MM.1S (cell line): ENCODE data around the gene PRICKLE3.

Experiments used
- DNase-seq: peaks from one replicate; pipeline ENCODE4 v3.0.0-alpha.2; 2015
- H2AFZ ChIP-seq: fragments of 300-600 bp; sonication (generic); 2 replicates; pipeline ENCODE4 v1.6.0; 2016; ENCODE audit warnings: antibody characterized with exemption, low read length
- H3F3A ChIP-seq: fragments of 300-600 bp; sonication (generic); 2 replicates; pipeline ENCODE4 v1.6.1; 2016; ENCODE audit warnings: mild to moderate bottlenecking, antibody characterized with exemption, low read length, moderate library complexity, mixed read lengths; ENCODE audit not compliant: insufficient read depth
- H3K27ac ChIP-seq: fragments of 300-600 bp; sonication (generic); 2 replicates; pipeline ENCODE4 v1.5.1; 2016; ENCODE audit warnings: mild to moderate bottlenecking, low read length
- H3K27me3 ChIP-seq: fragments of 300-600 bp; sonication (generic); replicated peaks from 2 replicates; pipeline ENCODE4 v1.6.0; 2016; ENCODE audit warnings: low read length; ENCODE audit not compliant: insufficient read depth
- H3K36me3 ChIP-seq: fragments of 300-600 bp; sonication (generic); replicated peaks from 2 replicates; pipeline ENCODE4 v1.6.1; 2016; ENCODE audit warnings: mild to moderate bottlenecking, low read length, mixed read lengths; ENCODE audit not compliant: insufficient read depth
- H3K4me1 ChIP-seq: fragments of 300-600 bp; sonication (generic); 2 replicates; pipeline ENCODE4 v1.6.1; 2016; ENCODE audit warnings: low read length, mixed read lengths
- H3K4me2 ChIP-seq: fragments of 300-600 bp; sonication (generic); 2 replicates; pipeline ENCODE4 v1.6.0; 2016; ENCODE audit warnings: low read depth, low read length
- H3K4me3 ChIP-seq: fragments of 300-600 bp; sonication (generic); 2 replicates; pipeline ENCODE4 v1.5.1; 2016; ENCODE audit warnings: low read length, mixed read lengths
- H3K79me2 ChIP-seq: fragments of 300-600 bp; sonication (generic); 2 replicates; pipeline ENCODE4 v1.6.1; 2016; ENCODE audit warnings: mixed run types, low read length, mixed read lengths
- H3K9ac ChIP-seq: fragments of 300-600 bp; sonication (generic); 2 replicates; pipeline ENCODE4 v1.6.1; 2016; ENCODE audit warnings: low read length, mixed read lengths
- H3K9me2 ChIP-seq: fragments of 300-600 bp; sonication (generic); replicated peaks from 2 replicates; pipeline ENCODE4 v1.6.1; 2016; ENCODE audit warnings: mild to moderate bottlenecking, low read length, mixed read lengths; ENCODE audit not compliant: insufficient read depth
- H3K9me3 ChIP-seq: fragments of 300-600 bp; sonication (generic); replicated peaks from 2 replicates; pipeline ENCODE4 v1.6.1; 2016; ENCODE audit warnings: mild to moderate bottlenecking, low read length, mixed read lengths; ENCODE audit not compliant: insufficient read depth
- H4K20me1 ChIP-seq: fragments of 300-600 bp; sonication (generic); 2 replicates; pipeline ENCODE4 v1.6.1; 2016; ENCODE audit warnings: mild to moderate bottlenecking, low read length, moderate library complexity, mixed read lengths; ENCODE audit not compliant: insufficient read depth
- CTCF ChIP-seq: fragments of 300-600 bp; sonication (generic); IDR thresholded peaks from 2 replicates; pipeline ENCODE4 v1.5.1; 2016; ENCODE audit warnings: antibody characterized with exemption, low read length, mixed read lengths
- EZH2 ChIP-seq: fragments of 300-600 bp; sonication (generic); optimal IDR thresholded peaks from 2 replicates; pipeline ENCODE3; 2017; ENCODE audit warnings: low read depth, mild to moderate bottlenecking, antibody characterized with exemption, low read length, mixed read lengths
- EZH2phosphoT487 ChIP-seq: fragments of 300-600 bp; sonication (generic); IDR thresholded peaks from 2 replicates; pipeline ENCODE4 v1.6.1; 2018; ENCODE audit warnings: antibody characterized with exemption, low read length

PRICKLE3 gene

GRCh38 chrX:49157194-49157593 lies 29.0 kb downstream of the PRICKLE3 start:
- Histone ChIP-seq H3K4me1 (no peaks in the 10 kb centered on the region), H2AFZ (no peak overlapping the region), H3K27ac (no peak overlapping the region), H3K79me2 (no peaks in the 10 kb centered on the region), H3K9me3 (no peaks in the 10 kb centered on the region), H3F3A (no peaks in the 10 kb centered on the region), H3K9me2 (no peaks in the 10 kb centered on the region), H3K36me3 (no peaks in the 10 kb centered on the region), H4K20me1 (no peaks in the 10 kb centered on the region), H3K4me3 (no peak overlapping the region), H3K9ac (no peak overlapping the region), H3K27me3 (no peaks in the 10 kb centered on the region), H3K4me2 (no peak overlapping the region)
- TF ChIP-seq EZH2 (no peak), EZH2phosphoT487 (no peak), CTCF (no peak)
- no peak for DNase-seq

- peak overlapping the region; percentile 73 for H3K9ac ChIP-seq
- no peaks in the 10 kb centered on the region for H3F3A ChIP-seq
- peak overlapping the region; percentile 65; the same call in 1 of the 2 replicates for H3K27ac ChIP-seq
- H3K79me2 ChIP-seq = no peaks in the 10 kb centered on the region
- H2AFZ ChIP-seq = peak overlapping the region; percentile 78
- H3K4me3 ChIP-seq = peak overlapping the region; percentile 75
- H3K36me3 ChIP-seq = no peaks in the 10 kb centered on the region
- no peak for TF ChIP-seq EZH2
- TF ChIP-seq CTCF = peak; percentile 60
- TF ChIP-seq EZH2phosphoT487 = no peak
- no peaks in the 10 kb centered on the region for H3K4me1 ChIP-seq
- no peaks in the 10 kb centered on the region for H3K9me3 ChIP-seq
- H3K9me2 ChIP-seq = no peaks in the 10 kb centered on the region
- no peaks in the 10 kb centered on the region for H3K27me3 ChIP-seq
- peak overlapping the region; percentile 83 for H3K4me2 ChIP-seq
- H4K20me1 ChIP-seq = no peaks in the 10 kb centered on the region
- peak; percentile 80 for DNase-seq
Observed at GRCh38 chrX:49155900-49156837, 30.0 kb downstream of the PRICKLE3 start.

- peak; percentile 21 for DNase-seq
- TF ChIP-seq CTCF (no peak), EZH2phosphoT487 (no peak)
- Histone ChIP-seq H4K20me1 (no peaks in the 10 kb centered on the region), H3F3A (no peaks in the 10 kb centered on the region), H2AFZ (peak overlapping the region; percentile 72; the same call in 1 of the 2 replicates), H3K9ac (peak overlapping the region; percentile 73; the same call in 1 of the 2 replicates), H3K36me3 (no peaks in the 10 kb centered on the region), H3K27me3 (no peaks in the 10 kb centered on the region), H3K4me2 (peak overlapping the region; percentile 83), H3K79me2 (no peaks in the 10 kb centered on the region), H3K4me3 (peak overlapping the region; percentile 75), H3K9me3 (no peaks in the 10 kb centered on the region), H3K27ac (peak overlapping the region; percentile 65; the same call in 1 of the 2 replicates), H3K4me1 (no peaks in the 10 kb centered on the region), H3K9me2 (no peaks in the 10 kb centered on the region)
Observed at GRCh38 chrX:49155243-49155899, 30.8 kb downstream of the PRICKLE3 start.
